Muscle layer of colon (tissue), 2 donors: ENCODE data around the gene CHN2.

ENCODE experiments used
- H3K27ac ChIP-seq: one replicate; pipeline ENCODE4 v1.7.0; 2013; ENCODE audit warnings: low read depth, mild to moderate bottlenecking, low read length, moderate library complexity
- H3K27me3 ChIP-seq, 2 donors: one replicate each; pipeline ENCODE4 v1.7.0; 2013; ENCODE audit warnings: low read length in 2 of 2, mild to moderate bottlenecking in 2 of 2; ENCODE audit not compliant: insufficient read depth in 2 of 2, control insufficient read depth in 1 of 2
- H3K36me3 ChIP-seq: one replicate; pipeline ENCODE4 v1.7.0; 2013; ENCODE audit warnings: mild to moderate bottlenecking, low read length; ENCODE audit not compliant: insufficient read depth
- H3K4me1 ChIP-seq: one replicate; pipeline ENCODE4 v1.7.0; 2013; ENCODE audit warnings: mild to moderate bottlenecking, low read length; ENCODE audit not compliant: insufficient read depth
- H3K4me3 ChIP-seq, 2 donors: one replicate each; pipeline ENCODE4 v1.7.0; 2013; ENCODE audit warnings: low read length in 2 of 2, low read depth in 1 of 2, mild to moderate bottlenecking in 1 of 2, moderate library complexity in 1 of 2
- H3K9ac ChIP-seq: one replicate; pipeline ENCODE4 v1.7.0; 2013; ENCODE audit warnings: low read length
- H3K9me3 ChIP-seq: one replicate; pipeline ENCODE4 v1.7.0; 2013; ENCODE audit warnings: mild to moderate bottlenecking, low read length
- donor health status: abdominal sarcoma.
- donor health status: Adenocarcinoma of cecum.

CHN2 gene

GRCh38 chr7:29346231-29346978, 151.8 kb downstream of the CHN2 start:
- Histone ChIP-seq H3K4me3 (no peak overlapping the region), H3K27me3 (no peaks in the 10 kb centered on the region), H3K4me1 (no peaks in the 10 kb centered on the region), H3K9me3 (no peaks in the 10 kb centered on the region), H3K36me3 (no peaks in the 10 kb centered on the region), H3K9ac (no peak overlapping the region), H3K27ac (no peak overlapping the region)

- Histone ChIP-seq H3K4me1 (no peaks in the 10 kb centered on the region), H3K9me3 (no peaks in the 10 kb centered on the region), H3K36me3 (no peaks in the 10 kb centered on the region), H3K9ac (no peak overlapping the region), H3K27me3 (no peaks in the 10 kb centered on the region), H3K27ac (no peak overlapping the region), H3K4me3 (no peak overlapping the region)
Measured at GRCh38 chr7:29349362-29349761, 154.8 kb downstream of the CHN2 start.

GRCh38 chr7:29350351-29350750, 155.8 kb downstream of the CHN2 start:
- H3K27me3 ChIP-seq: no peaks in the 10 kb centered on the region
- no peak overlapping the region for H3K9ac ChIP-seq
- H3K4me3 ChIP-seq: no peak overlapping the region
- H3K9me3 ChIP-seq: no peaks in the 10 kb centered on the region
- H3K4me1 ChIP-seq: no peaks in the 10 kb centered on the region
- no peak overlapping the region for H3K27ac ChIP-seq
- H3K36me3 ChIP-seq: no peaks in the 10 kb centered on the region

GRCh38 chr7:29352041-29352440, 157.5 kb downstream of the CHN2 start:
- no peaks in the 10 kb centered on the region for H3K4me1 ChIP-seq
- H3K4me3 ChIP-seq: no peak overlapping the region
- no peaks in the 10 kb centered on the region for H3K9me3 ChIP-seq
- no peak overlapping the region for H3K9ac ChIP-seq
- H3K36me3 ChIP-seq: no peaks in the 10 kb centered on the region
- no peak overlapping the region for H3K27ac ChIP-seq
- H3K27me3 ChIP-seq: no peaks in the 10 kb centered on the region

GRCh38 chr7:29353810-29354209, 159.2 kb downstream of the CHN2 start:
- H3K36me3 ChIP-seq: no peaks in the 10 kb centered on the region
- H3K4me3 ChIP-seq: no peak overlapping the region
- H3K9ac ChIP-seq: no peak overlapping the region
- H3K4me1 ChIP-seq: no peaks in the 10 kb centered on the region
- H3K27me3 ChIP-seq: no peaks in the 10 kb centered on the region
- H3K27ac ChIP-seq: no peak overlapping the region
- H3K9me3 ChIP-seq: no peaks in the 10 kb centered on the region

GRCh38 chr7:29354340-29354739, 159.8 kb downstream of the CHN2 start:
- no peaks in the 10 kb centered on the region for H3K9me3 ChIP-seq
- H3K27ac ChIP-seq: no peak overlapping the region
- no peaks in the 10 kb centered on the region for H3K27me3 ChIP-seq
- no peaks in the 10 kb centered on the region for H3K4me1 ChIP-seq
- H3K4me3 ChIP-seq: no peak overlapping the region
- no peaks in the 10 kb centered on the region for H3K36me3 ChIP-seq
- no peak overlapping the region for H3K9ac ChIP-seq

GRCh38 chr7:29355388-29355787, 160.8 kb downstream of the CHN2 start:
- H3K27me3 ChIP-seq: no peaks in the 10 kb centered on the region
- no peak overlapping the region for H3K9ac ChIP-seq
- no peaks in the 10 kb centered on the region for H3K4me1 ChIP-seq
- H3K4me3 ChIP-seq: no peak overlapping the region
- H3K27ac ChIP-seq: no peak overlapping the region
- H3K9me3 ChIP-seq: no peaks in the 10 kb centered on the region
- H3K36me3 ChIP-seq: no peaks in the 10 kb centered on the region

GRCh38 chr7:29356631-29357030, 162.1 kb downstream of the CHN2 start:
- no peak overlapping the region for H3K9ac ChIP-seq
- no peaks in the 10 kb centered on the region for H3K9me3 ChIP-seq
- no peaks in the 10 kb centered on the region for H3K4me1 ChIP-seq
- no peak overlapping the region for H3K27ac ChIP-seq
- H3K4me3 ChIP-seq: no peak overlapping the region
- no peaks in the 10 kb centered on the region for H3K27me3 ChIP-seq
- no peaks in the 10 kb centered on the region for H3K36me3 ChIP-seq

GRCh38 chr7:29359482-29360093, 165.0 kb downstream of the CHN2 start:
- H3K4me1 ChIP-seq: no peaks in the 10 kb centered on the region
- no peaks in the 10 kb centered on the region for H3K36me3 ChIP-seq
- no peak overlapping the region for H3K27ac ChIP-seq
- H3K27me3 ChIP-seq: no peaks in the 10 kb centered on the region
- no peak overlapping the region for H3K4me3 ChIP-seq
- no peaks in the 10 kb centered on the region for H3K9me3 ChIP-seq
- no peak overlapping the region for H3K9ac ChIP-seq

- no peak overlapping the region for H3K27ac ChIP-seq
- no peaks in the 10 kb centered on the region for H3K4me1 ChIP-seq
- H3K36me3 ChIP-seq: no peaks in the 10 kb centered on the region
- no peak overlapping the region for H3K9ac ChIP-seq
- H3K27me3 ChIP-seq: no peaks in the 10 kb centered on the region
- no peak overlapping the region for H3K4me3 ChIP-seq
- no peaks in the 10 kb centered on the region for H3K9me3 ChIP-seq
Measured at GRCh38 chr7:29360633-29361625, 166.4 kb downstream of the CHN2 start.

GRCh38 chr7:29362380-29362779, 167.8 kb downstream of the CHN2 start:
- H3K36me3 ChIP-seq: no peaks in the 10 kb centered on the region
- no peaks in the 10 kb centered on the region for H3K4me1 ChIP-seq
- no peak overlapping the region for H3K9ac ChIP-seq
- no peaks in the 10 kb centered on the region for H3K9me3 ChIP-seq
- H3K27ac ChIP-seq: no peak overlapping the region
- H3K4me3 ChIP-seq: no peak overlapping the region
- no peaks in the 10 kb centered on the region for H3K27me3 ChIP-seq
